Neural cell (in vitro differentiated cells): ENCODE data around the gene SPG11. TPM values are rescaled to one million over a fixed set of nuclear protein-coding genes. Genes with fewer than 3 reads are reported as not detected.

ENCODE experiments used
- H2AFZ ChIP-seq: fragments of 200-600, 300-800 bp; sonication (generic), shearing (Covaris generic); 2 replicates; pipeline ENCODE4 v1.6.0; 2014; ENCODE audit warnings: low read depth, mild to moderate bottlenecking, antibody characterized with exemption, low read length, moderate library complexity
- H3F3A ChIP-seq: fragments of 200-600 bp; shearing (Covaris generic); 2 replicates; pipeline ENCODE4 v1.6.1; 2016; ENCODE audit warnings: mild to moderate bottlenecking, moderate library complexity, mixed read lengths, antibody characterized with exemption, low read length; ENCODE audit not compliant: insufficient read depth, poor library complexity, severe bottlenecking
- H3K27ac ChIP-seq: fragments of 200-600, 300-800 bp; sonication (generic), shearing (Covaris generic); 2 replicates; pipeline ENCODE4 v1.5.1; 2014; ENCODE audit warnings: mild to moderate bottlenecking, low read length, moderate library complexity
- H3K27me3 ChIP-seq: fragments of 300-800, 200-600 bp; sonication (generic), shearing (Covaris generic); 2 replicates; pipeline ENCODE4 v1.6.0; 2014; ENCODE audit warnings: mild to moderate bottlenecking, low read depth, low read length, moderate library complexity; ENCODE audit not compliant: insufficient read depth
- H3K36me3 ChIP-seq: fragments of 300-800, 200-600 bp; sonication (generic), shearing (Covaris generic); 2 replicates; pipeline ENCODE4 v1.5.1; 2014; ENCODE audit warnings: mild to moderate bottlenecking, antibody characterized with exemption, low read length, moderate library complexity; ENCODE audit not compliant: insufficient read depth
- H3K4me2 ChIP-seq: fragments of 300-800, 200-600 bp; sonication (generic), shearing (Covaris generic); 2 replicates; pipeline ENCODE4 v1.6.0; 2014; ENCODE audit warnings: mild to moderate bottlenecking, low read length
- H3K4me3 ChIP-seq: fragments of 300-800, 200-600 bp; sonication (generic), shearing (Covaris generic); 2 replicates; pipeline ENCODE4 v1.5.1; 2014; ENCODE audit warnings: mild to moderate bottlenecking, low read length, moderate library complexity
- H3K79me2 ChIP-seq: fragments of 200-600 bp; shearing (Covaris generic); replicated peaks from 2 replicates; pipeline ENCODE4 v1.6.0; 2014; ENCODE audit warnings: mild to moderate bottlenecking, low read length, moderate library complexity; ENCODE audit not compliant: insufficient read depth
- H3K9ac ChIP-seq: fragments of 300-800, 200-600 bp; sonication (generic), shearing (Covaris generic); 2 replicates; pipeline ENCODE4 v1.6.1; 2016; ENCODE audit warnings: mild to moderate bottlenecking, low read length, mixed read lengths
- H3K9me2 ChIP-seq: fragments of 200-600 bp; shearing (Covaris generic); 2 replicates; pipeline ENCODE4 v1.6.1; 2016; ENCODE audit warnings: mild to moderate bottlenecking, low read length, mixed read lengths; ENCODE audit not compliant: insufficient read depth
- H3K9me3 ChIP-seq: fragments of 200-600, 300-800 bp; sonication (generic), shearing (Covaris generic); 2 replicates; pipeline ENCODE4 v1.6.1; 2016; ENCODE audit warnings: mild to moderate bottlenecking, mixed run types, low read length, moderate library complexity, mixed read lengths
- H4K20me1 ChIP-seq: fragments of 200-600 bp; shearing (Covaris generic); 2 replicates; pipeline ENCODE4 v1.6.1; 2016; ENCODE audit warnings: mild to moderate bottlenecking, mixed run types; ENCODE audit not compliant: insufficient read depth
- CTCF ChIP-seq: fragments of 450-650 bp; IDR thresholded peaks from 2 replicates; pipeline ENCODE4 v1.5.1; 2014; ENCODE audit warnings: antibody characterized with exemption, mild to moderate bottlenecking, moderate library complexity; ENCODE audit not compliant: poor library complexity, severe bottlenecking
- EP300 ChIP-seq: fragments of 450-650 bp; conservative IDR thresholded peaks from 2 replicates; pipeline ENCODE4 v1.6.1; 2014; ENCODE audit warnings: antibody characterized with exemption, mild to moderate bottlenecking, moderate library complexity; ENCODE audit not compliant: poor library complexity, severe bottlenecking
- EZH2 ChIP-seq: fragments of 200-600, 300-800 bp; shearing (Covaris generic), sonication (generic); IDR thresholded peaks from 2 replicates; pipeline ENCODE4 v1.6.1; 2014; ENCODE audit warnings: antibody characterized with exemption, low read length, borderline replicate concordance, mild to moderate bottlenecking; ENCODE audit not compliant: insufficient read depth, poor library complexity, severe bottlenecking
- MXI1 ChIP-seq: fragments of 450-650 bp; conservative IDR thresholded peaks from 2 replicates; pipeline ENCODE4 v1.6.1; 2014; ENCODE audit warnings: antibody characterized with exemption, mild to moderate bottlenecking; ENCODE audit not compliant: poor library complexity, severe bottlenecking
- POLR2AphosphoS5 ChIP-seq: IDR thresholded peaks from 2 replicates; pipeline ENCODE4 v1.6.1; 2012
- RAD21 ChIP-seq: fragments of 450-650 bp; conservative IDR thresholded peaks from 2 replicates; pipeline ENCODE4 v1.6.1; 2014; ENCODE audit warnings: antibody characterized with exemption, mild to moderate bottlenecking, moderate library complexity
- REST ChIP-seq: IDR thresholded peaks from 2 replicates; pipeline ENCODE4 v1.6.1; 2012; ENCODE audit warnings: borderline replicate concordance
- SMC3 ChIP-seq: fragments of 450-650 bp; conservative IDR thresholded peaks from 2 replicates; pipeline ENCODE4 v1.6.1; 2014; ENCODE audit warnings: antibody characterized with exemption, mild to moderate bottlenecking, moderate library complexity; ENCODE audit not compliant: poor library complexity
- TAF1 ChIP-seq: IDR thresholded peaks from 2 replicates; pipeline ENCODE4 v1.6.1; 2012; ENCODE audit warnings: low read depth
- polyA plus RNA-seq: library from polyadenylated mRNA; depleted of rRNA; stranded (reverse); fragments of >200 nt; gene quantifications from 2 replicates; pipeline ENCODE4 v1.2.3, GENCODE V29; 2014
- small RNA-seq, 3 experiments: library from RNA; depleted of rRNA; stranded (forward); fragments of <200 nt; gene quantifications; one replicate each; pipeline ENCODE3, GENCODE V24; 2012

SPG11 gene
- polyA plus RNA-seq, 1 donor from 2014 or later, result 52.2 TPM

- H3K36me3 ChIP-seq, result no peaks in the 10 kb centered on the region
- no peaks in the 10 kb centered on the region for H4K20me1 ChIP-seq
- no peak overlapping the region for H3K4me2 ChIP-seq
- H3K27ac ChIP-seq, result no peak overlapping the region
- no peaks in the 10 kb centered on the region for H3K79me2 ChIP-seq
- H3K9me3 ChIP-seq, result no peaks in the 10 kb centered on the region
- no peak for TF ChIP-seq MXI1
- no peak for TF ChIP-seq REST
- TF ChIP-seq RAD21, result no peak
- no peak for TF ChIP-seq EZH2
- no peak for TF ChIP-seq EP300
- TF ChIP-seq TAF1, result no peak
- TF ChIP-seq SMC3, result no peak
- no peak for TF ChIP-seq POLR2AphosphoS5
- TF ChIP-seq CTCF, result no peak
- H3K9ac ChIP-seq, result no peak overlapping the region
- no peaks in the 10 kb centered on the region for H3K27me3 ChIP-seq
- no peak overlapping the region for H3K4me3 ChIP-seq
- no peaks in the 10 kb centered on the region for H3K9me2 ChIP-seq
- H2AFZ ChIP-seq, result no peak overlapping the region
- no peaks in the 10 kb centered on the region for H3F3A ChIP-seq
Observed at GRCh38 chr15:44519537-44519936, 143.9 kb downstream of the SPG11 start.

GRCh38 chr15:44516436-44516835 is 147.0 kb downstream of the SPG11 start:
- H3F3A ChIP-seq, result no peaks in the 10 kb centered on the region
- no peaks in the 10 kb centered on the region for H3K36me3 ChIP-seq
- no peaks in the 10 kb centered on the region for H3K27me3 ChIP-seq
- H3K4me2 ChIP-seq, result no peak overlapping the region
- no peak overlapping the region for H2AFZ ChIP-seq
- H3K79me2 ChIP-seq, result no peaks in the 10 kb centered on the region
- TF ChIP-seq EP300 (no peak), MXI1 (no peak), REST (no peak)
- H3K27ac ChIP-seq, result no peak overlapping the region
- H3K9me2 ChIP-seq, result no peaks in the 10 kb centered on the region
- H3K9ac ChIP-seq, result no peak overlapping the region
- H3K4me3 ChIP-seq, result no peak overlapping the region
- H3K9me3 ChIP-seq, result no peaks in the 10 kb centered on the region
- H4K20me1 ChIP-seq, result no peaks in the 10 kb centered on the region

Small RNA genes lying within 50 kb of the gene (small RNA-seq; reads per million reads assigned to genes)
- 0 to 1.2 (median 0) reads per million in 3 experiments for gene RF00019

Other genes starting within 250 kb of the SPG11 start
- 78.1 and 79.6 TPM in 2 replicates for gene CTDSPL2, start 236.0 kb downstream of the SPG11 start, polyA plus RNA-seq
- gene EIF3J, start 126.5 kb downstream of the SPG11 start, polyA plus RNA-seq, result 51.4 and 52.9 TPM in 2 replicates
- not detected in 2 replicates for gene PATL2, start 47.7 kb upstream of the SPG11 start, polyA plus RNA-seq
- gene B2M, start 47.9 kb upstream of the SPG11 start, polyA plus RNA-seq, result 15.6 and 29.0 TPM in 2 replicates
- gene TRIM69, start 72.9 kb upstream of the SPG11 start, polyA plus RNA-seq, result 34.0 and 38.3 TPM in 2 replicates